IMR-90 (cell line): ENCODE results near the gene ADD1.

ENCODE experiments used
- CTCF ChIP-seq: conservative IDR thresholded peaks from 2 replicates; pipeline ENCODE4 v1.5.1; 2012; ENCODE audit warnings: mild to moderate bottlenecking, low read depth, low read length, improper control_type of control experiment
- POLR2A ChIP-seq: IDR thresholded peaks from 2 replicates; pipeline ENCODE4 v1.6.1; 2012; ENCODE audit warnings: mild to moderate bottlenecking, low read depth, low read length

- TF ChIP-seq CTCF (no peak), POLR2A (no peak)
These were observed 28.9 kb upstream of the ADD1 start for GRCh38 chr4:2814627-2815270.
